Neuronal stem cell (in vitro differentiated cells): ENCODE data around the gene LYPD6.

Experiments
- DNase-seq: peaks from one replicate; pipeline ENCODE4 v3.0.0-alpha.2; 2013; ENCODE audit warnings: low spot score
- H2AFZ ChIP-seq: one replicate; pipeline ENCODE4 v1.6.1; 2013; ENCODE audit warnings: mild to moderate bottlenecking, low read length, inconsistent platforms
- H2AK5ac ChIP-seq: 2 replicates; pipeline ENCODE4 v1.6.1; 2013; ENCODE audit warnings: low read depth, mild to moderate bottlenecking, inconsistent platforms, low read length, moderate library complexity, mixed read lengths
- H2BK120ac ChIP-seq: 2 replicates; pipeline ENCODE4 v1.6.1; 2013; ENCODE audit warnings: low read depth, mild to moderate bottlenecking, inconsistent platforms, low read length, moderate library complexity, mixed read lengths
- H2BK12ac ChIP-seq: one replicate; pipeline ENCODE4 v1.6.1; 2013; ENCODE audit warnings: low read length, inconsistent platforms
- H2BK15ac ChIP-seq: 2 replicates; pipeline ENCODE4 v1.6.1; 2013; ENCODE audit warnings: mild to moderate bottlenecking, low read length, inconsistent platforms, mixed read lengths
- H2BK5ac ChIP-seq: one replicate; pipeline ENCODE4 v1.6.1; 2013; ENCODE audit warnings: inconsistent platforms, mild to moderate bottlenecking, low read length, moderate library complexity
- H3K14ac ChIP-seq: one replicate; pipeline ENCODE4 v1.6.1; 2013; ENCODE audit warnings: low read length, inconsistent platforms
- H3K18ac ChIP-seq: 2 replicates; pipeline ENCODE4 v1.6.1; 2013; ENCODE audit warnings: low read length, inconsistent platforms
- H3K23ac ChIP-seq: 2 replicates; pipeline ENCODE4 v1.6.1; 2013; ENCODE audit warnings: low read depth, mild to moderate bottlenecking, mixed read lengths, low read length, inconsistent platforms; ENCODE audit not compliant: poor library complexity
- H3K27ac ChIP-seq: replicated peaks from 3 replicates; pipeline ENCODE4 v1.5.1; 2013; ENCODE audit warnings: low read length, inconsistent platforms
- H3K27me3 ChIP-seq, 3 experiments: 2 replicates each; pipeline ENCODE4 v1.6.1; 2013; ENCODE audit warnings: low read length in 3 of 3, mild to moderate bottlenecking in 2 of 3, inconsistent platforms in 1 of 3, low read depth in 1 of 3, mixed read lengths in 1 of 3, moderate library complexity in 1 of 3; ENCODE audit not compliant: control insufficient read depth in 3 of 3, insufficient read depth in 3 of 3
- H3K36me3 ChIP-seq, 2 donors: replicated peaks in 1 of 2; 2 replicates each; pipeline ENCODE4 v1.6.1; 2013; ENCODE audit warnings: low read length in 2 of 2; ENCODE audit not compliant: control insufficient read depth in 2 of 2, insufficient read depth in 2 of 2
- H3K4ac ChIP-seq: 2 replicates; pipeline ENCODE4 v1.6.1; 2013; ENCODE audit warnings: inconsistent platforms, mild to moderate bottlenecking, low read length, moderate library complexity
- H3K4me1 ChIP-seq, 2 donors: 1 replicate in 1 of 2; 2 replicates in 1 of 2; pipeline ENCODE4 v1.6.1; 2013; ENCODE audit warnings: low read length in 2 of 2, low read depth in 1 of 2; ENCODE audit not compliant: control insufficient read depth in 2 of 2, insufficient read depth in 1 of 2
- H3K4me2 ChIP-seq: one replicate; pipeline ENCODE4 v1.6.1; 2013; ENCODE audit warnings: mild to moderate bottlenecking, low read length, inconsistent platforms; ENCODE audit not compliant: insufficient read depth, poor library complexity, severe bottlenecking
- H3K4me3 ChIP-seq, 2 donors: 2 replicates each; pipeline ENCODE4 v1.5.1; 2013; ENCODE audit warnings: low read length in 2 of 2, mild to moderate bottlenecking in 2 of 2, inconsistent platforms in 1 of 2, moderate library complexity in 1 of 2
- H3K79me1 ChIP-seq: one replicate; pipeline ENCODE4 v1.6.1; 2013; ENCODE audit warnings: low read depth, mild to moderate bottlenecking, inconsistent platforms, low read length, moderate library complexity
- H3K9ac ChIP-seq: one replicate; pipeline ENCODE4 v1.6.1; 2013; ENCODE audit warnings: mild to moderate bottlenecking, low read depth, low read length, inconsistent platforms; ENCODE audit not compliant: poor library complexity
- H3K9me3 ChIP-seq, 2 donors: replicated peaks in 1 of 2; 2 replicates each; pipeline versions ENCODE3 to v1.6.1; 2013; ENCODE audit warnings: low read length in 2 of 2, mild to moderate bottlenecking in 2 of 2, inconsistent platforms in 1 of 2, low read depth in 1 of 2, mixed read lengths in 1 of 2, moderate library complexity in 1 of 2; ENCODE audit not compliant: control insufficient read depth in 2 of 2, insufficient read depth in 1 of 2
- H4K8ac ChIP-seq: one replicate; pipeline ENCODE4 v1.6.1; 2013; ENCODE audit warnings: low read depth, mild to moderate bottlenecking, inconsistent platforms, low read length, moderate library complexity
- H4K91ac ChIP-seq: one replicate; pipeline ENCODE4 v1.6.1; 2013; ENCODE audit warnings: low read length, low read depth, mild to moderate bottlenecking, inconsistent platforms; ENCODE audit not compliant: poor library complexity
- WGBS, 2 donors: extraction: QIAGEN DNeasy Blood & Tissue Kit; methylation state at CpG; one replicate each; pipeline ENCODE4 v1.1.7; 2013; ENCODE audit warnings: missing lambda C conversion rate in 2 of 2, mixed read lengths in 1 of 2; ENCODE audit not compliant: insufficient read length in 2 of 2, insufficient replicate concordance in 1 of 2; ENCODE audit errors: extremely low coverage in 2 of 2; 5-methylcytosine and 5-hydroxymethylcytosine counted together

The LYPD6 gene

DNA sequence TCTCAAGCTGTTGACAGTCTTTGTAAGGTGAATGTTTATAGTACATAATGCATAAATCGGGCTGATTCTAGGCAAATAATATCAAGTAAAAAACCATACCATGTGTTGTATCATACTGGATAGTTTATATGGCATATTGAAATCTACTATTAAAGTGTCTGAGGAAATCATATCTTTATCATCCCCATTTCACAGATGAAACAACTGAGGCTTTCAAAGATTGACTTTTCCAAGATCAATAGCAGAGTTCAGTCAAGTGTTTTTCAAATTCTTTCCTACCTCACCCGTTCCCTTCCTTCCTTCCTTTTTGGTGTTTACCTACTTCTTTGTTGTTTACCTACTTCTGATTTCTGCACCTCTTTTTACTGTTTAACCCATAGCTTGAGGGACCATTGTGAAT lies 2.0 kb downstream of the LYPD6 start:
- Histone ChIP-seq H3K4me3 (no peak overlapping the region), H3K36me3 (no peaks in the 10 kb centered on the region)

DNA sequence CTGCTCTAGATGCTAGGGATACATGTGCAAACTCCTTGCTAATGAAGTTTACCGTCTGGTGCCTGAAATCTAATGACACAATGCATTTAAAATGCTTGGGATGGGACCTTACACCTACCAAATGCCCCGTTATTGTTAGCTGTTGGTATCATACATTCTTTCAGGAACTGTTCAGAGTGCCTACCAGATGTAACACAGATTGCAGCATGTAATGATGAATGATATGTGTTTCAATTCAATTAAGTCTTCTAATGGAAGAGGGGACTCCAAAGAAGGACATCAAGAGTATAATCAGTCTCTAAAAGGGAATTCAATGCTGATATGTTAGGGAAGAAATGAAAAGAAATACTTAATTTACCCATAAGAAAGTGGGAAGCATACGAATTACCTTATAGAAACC lies 3.2 kb downstream of the LYPD6 start:
- Histone ChIP-seq H3K23ac (no peak overlapping the region), H2AK5ac (no peak overlapping the region), H3K27ac (no peak overlapping the region), H3K9ac (no peak overlapping the region), H4K8ac (no peak overlapping the region), H3K4me2 (no peak overlapping the region), H3K36me3 (no peaks in the 10 kb centered on the region), H4K91ac (no peak overlapping the region), H3K18ac (no peak overlapping the region), H3K9me3 (no peaks in the 10 kb centered on the region), H3K27me3 (peaks cover 0 to 13% (median 0%) of the 10 kb centered on the region in 3 experiments), H2BK5ac (no peak overlapping the region), H2BK15ac (no peak overlapping the region), H3K79me1 (no peaks in the 10 kb centered on the region), H3K14ac (no peak overlapping the region), H2BK120ac (no peak overlapping the region), H3K4ac (no peak overlapping the region), H3K4me1 (peaks cover 2% of the 10 kb centered on the region in 2 donors), H2BK12ac (no peak overlapping the region), H3K4me3 (no peak overlapping the region), H2AFZ (no peak overlapping the region)
- no CpG with 5 or more reads among the region's 3 CpGs for WGBS, 2 donors
- no peak for DNase-seq

More for the DNA sequence above, 2.0 kb downstream of the LYPD6 start:
- Histone ChIP-seq H2AK5ac (no peak overlapping the region), H3K27ac (no peak overlapping the region), H3K79me1 (no peaks in the 10 kb centered on the region), H2BK120ac (no peak overlapping the region), H3K27me3 (peaks cover 0 to 13% (median 0%) of the 10 kb centered on the region in 3 experiments), H2AFZ (no peak overlapping the region), H4K91ac (no peak overlapping the region), H3K23ac (no peak overlapping the region), H3K4me2 (no peak overlapping the region), H3K14ac (no peak overlapping the region), H2BK12ac (no peak overlapping the region), H3K18ac (no peak overlapping the region), H3K9ac (no peak overlapping the region), H4K8ac (no peak overlapping the region), H3K4ac (no peak overlapping the region), H3K9me3 (no peaks in the 10 kb centered on the region), H2BK15ac (no peak overlapping the region), H2BK5ac (no peak overlapping the region), H3K4me1 (peaks cover 2% of the 10 kb centered on the region in 2 donors)
- DNase-seq = no peak
- WGBS, 2 donors = no CpG with 5 or more reads among the region's 2 CpGs

DNA sequence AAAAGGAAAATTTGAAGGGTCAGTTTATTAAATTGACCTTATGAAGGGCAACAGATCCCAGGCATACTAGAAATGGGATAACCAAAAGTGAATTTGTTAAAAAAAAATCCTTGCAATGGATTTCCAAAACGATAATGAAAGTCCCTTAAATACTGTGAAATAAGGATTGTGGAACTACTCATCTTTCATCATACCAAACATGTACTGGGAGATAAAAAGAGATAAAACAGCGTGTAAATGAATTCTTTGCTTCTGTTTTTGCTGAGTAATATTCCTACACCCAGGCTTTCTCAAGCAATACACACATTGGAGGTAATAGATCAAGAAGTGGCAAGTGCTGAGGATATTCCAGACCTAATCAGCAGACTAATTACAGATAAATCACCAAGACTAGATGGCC lies 3.8 kb downstream of the LYPD6 start:
- H3K4ac ChIP-seq = no peak overlapping the region
- no peak overlapping the region for H2BK5ac ChIP-seq
- H3K27me3 ChIP-seq = peaks cover 0 to 13% (median 0%) of the 10 kb centered on the region in 3 experiments
- no peak overlapping the region for H3K4me2 ChIP-seq
- no peaks in the 10 kb centered on the region for H3K36me3 ChIP-seq
- no peaks in the 10 kb centered on the region for H3K9me3 ChIP-seq
- H4K8ac ChIP-seq = no peak overlapping the region
- no peak overlapping the region for H3K27ac ChIP-seq
- H2BK12ac ChIP-seq = no peak overlapping the region
- no peak overlapping the region for H3K18ac ChIP-seq
- H2AFZ ChIP-seq = no peak overlapping the region
- DNase-seq = no peak
- no peak overlapping the region for H3K4me3 ChIP-seq
- no peak overlapping the region for H2BK15ac ChIP-seq
- no peak overlapping the region for H2BK120ac ChIP-seq
- H3K23ac ChIP-seq = no peak overlapping the region
- no peak overlapping the region for H3K14ac ChIP-seq
- no peaks in the 10 kb centered on the region for H3K79me1 ChIP-seq
- H2AK5ac ChIP-seq = no peak overlapping the region
- no peak overlapping the region for H4K91ac ChIP-seq
- H3K9ac ChIP-seq = no peak overlapping the region
- peaks cover 2% of the 10 kb centered on the region in 2 donors for H3K4me1 ChIP-seq
- no CpG with 5 or more reads among the region's 2 CpGs for WGBS, 2 donors

DNA sequence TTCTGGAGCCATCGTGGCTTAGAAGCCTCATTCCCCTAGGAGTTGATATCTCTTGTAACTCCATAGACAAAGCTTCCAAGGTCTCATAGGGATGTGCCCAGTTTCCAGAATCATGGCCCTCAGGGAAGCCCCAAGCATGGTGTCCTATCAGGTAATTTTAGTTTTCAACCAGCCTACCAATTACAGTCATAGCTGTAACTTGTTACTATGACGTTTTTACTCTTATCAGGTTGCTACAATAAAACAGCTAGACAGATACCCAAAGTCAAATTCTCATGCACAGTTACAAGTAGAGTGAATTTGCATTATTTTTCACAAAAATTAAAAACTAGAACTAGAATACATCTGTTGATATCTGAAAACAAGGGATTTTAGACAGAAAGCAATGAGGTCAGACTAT lies 8.9 kb downstream of the LYPD6 start:
- Histone ChIP-seq H3K4me1 (no peaks in the 10 kb centered on the region), H3K4me3 (no peak overlapping the region), H2AK5ac (no peak overlapping the region), H3K27me3 (no peaks in the 10 kb centered on the region), H3K9me3 (no peaks in the 10 kb centered on the region), H3K14ac (no peak overlapping the region), H3K18ac (no peak overlapping the region), H3K36me3 (no peaks in the 10 kb centered on the region), H4K91ac (no peak overlapping the region), H2BK120ac (no peak overlapping the region), H3K23ac (no peak overlapping the region), H2AFZ (no peak overlapping the region), H3K4ac (no peak overlapping the region), H3K79me1 (no peaks in the 10 kb centered on the region), H3K4me2 (no peak overlapping the region), H3K9ac (no peak overlapping the region), H2BK5ac (no peak overlapping the region), H3K27ac (no peak overlapping the region), H4K8ac (no peak overlapping the region), H2BK12ac (no peak overlapping the region), H2BK15ac (no peak overlapping the region)
- WGBS, 2 donors = no CpG with 5 or more reads among the region's 2 CpGs
- DNase-seq = no peak
